Measurements from ENCODE around the gene USP13.
"Not testable (repeated sequence)": the region's sequence is repeated elsewhere in the genome, so short reads cannot be mapped to it uniquely, and the experiment has no call there.

Gene USP13

GRCh38 chr3:179677884-179678283, 25.0 kb downstream of the USP13 start:
- H3K4me3 ChIP-seq, result no peak overlapping the region
- H3K27ac ChIP-seq, result no peak overlapping the region
- TF ChIP-seq CTCF (IDR thresholded peaks at IDR 0.05), result no peak
- DNase-seq (ENCODE audit: low spot score), result no peak

GRCh38 chr3:179681492-179682263, 28.8 kb downstream of the USP13 start:
- Histone ChIP-seq H3K4me3 (no peak overlapping the region), H3K27ac (no peak overlapping the region)
- no peak for TF ChIP-seq CTCF (IDR thresholded peaks at IDR 0.05)
- no peak for DNase-seq (ENCODE audit: low spot score)

GRCh38 chr3:179682426-179683080, 29.7 kb downstream of the USP13 start:
- no peak for DNase-seq (ENCODE audit: low spot score)
- no peak overlapping the region for H3K4me3 ChIP-seq
- no peak overlapping the region for H3K27ac ChIP-seq
- TF ChIP-seq CTCF (IDR thresholded peaks at IDR 0.05), result no peak

GRCh38 chr3:179683286-179683685, 30.4 kb downstream of the USP13 start:
- not testable (repeated sequence) for H3K27ac ChIP-seq; H3K4me3 ChIP-seq; DNase-seq (ENCODE audit: low spot score)

GRCh38 chr3:179687967-179688535, 35.2 kb downstream of the USP13 start:
- Histone ChIP-seq H3K4me3 (no peak overlapping the region), H3K27ac (no peak overlapping the region)
- no peak for DNase-seq (ENCODE audit: low spot score)
- no peak for TF ChIP-seq CTCF (IDR thresholded peaks at IDR 0.05)

GRCh38 chr3:179688850-179689249, 36.0 kb downstream of the USP13 start:
- no peak overlapping the region for H3K4me3 ChIP-seq
- DNase-seq (ENCODE audit: low spot score), result no peak
- TF ChIP-seq CTCF (IDR thresholded peaks at IDR 0.05), result no peak
- no peak overlapping the region for H3K27ac ChIP-seq

- no peak for TF ChIP-seq CTCF (IDR thresholded peaks at IDR 0.05)
Measured at GRCh38 chr3:179694731-179695130, 41.9 kb downstream of the USP13 start.

More at GRCh38 chr3:179694731-179695130, 41.9 kb downstream of the USP13 start:
- Histone ChIP-seq H3K27ac (no peak overlapping the region), H3K4me3 (no peak overlapping the region)
- no peak for DNase-seq (ENCODE audit: low spot score)
